GM12865 (cell line): Measurements from ENCODE around the gene PPP1R14C.
"Not testable (repeated sequence)": the region's sequence is repeated elsewhere in the genome, so short reads cannot be mapped to it uniquely, and the experiment has no call there.

Source experiments
- DNase-seq: peaks from one replicate; pipeline ENCODE4 v3.0.0; 2010; ENCODE audit warnings: low read depth
- H3K4me3 ChIP-seq: 2 replicates; pipeline ENCODE4 v1.5.1; 2011; ENCODE audit warnings: mild to moderate bottlenecking, low read depth, low read length, control low read depth
- CTCF ChIP-seq: IDR thresholded peaks from 2 replicates; pipeline ENCODE4 v1.5.1; 2011; ENCODE audit warnings: low read length, control low read depth, low read depth, inconsistent platforms; ENCODE audit not compliant: insufficient read depth; ENCODE audit errors: missing control alignments

The PPP1R14C gene

DNA sequence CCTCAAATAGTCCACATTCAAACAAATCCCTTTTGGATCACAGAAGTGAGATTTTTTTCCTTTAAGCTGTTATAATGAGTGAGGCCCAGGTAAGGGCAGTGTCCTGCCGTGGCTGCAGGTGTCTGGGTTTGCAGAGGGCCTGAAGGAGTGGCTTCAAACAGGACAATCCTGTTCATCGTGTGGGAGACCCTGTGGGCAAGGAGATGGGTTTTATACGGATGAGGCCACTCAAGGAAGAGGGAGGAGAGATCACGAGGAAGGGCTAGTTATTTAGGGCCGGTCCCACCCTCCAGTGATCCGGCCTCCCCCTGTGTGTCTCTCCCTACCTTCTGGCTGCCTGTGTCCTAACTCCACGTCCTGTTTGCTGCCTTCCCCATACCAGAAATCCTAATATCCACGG lies 33.8 kb downstream of the PPP1R14C start:
- no peak for TF ChIP-seq CTCF
- H3K4me3 ChIP-seq, result no peak overlapping the region
- DNase-seq, result no peak

DNA sequence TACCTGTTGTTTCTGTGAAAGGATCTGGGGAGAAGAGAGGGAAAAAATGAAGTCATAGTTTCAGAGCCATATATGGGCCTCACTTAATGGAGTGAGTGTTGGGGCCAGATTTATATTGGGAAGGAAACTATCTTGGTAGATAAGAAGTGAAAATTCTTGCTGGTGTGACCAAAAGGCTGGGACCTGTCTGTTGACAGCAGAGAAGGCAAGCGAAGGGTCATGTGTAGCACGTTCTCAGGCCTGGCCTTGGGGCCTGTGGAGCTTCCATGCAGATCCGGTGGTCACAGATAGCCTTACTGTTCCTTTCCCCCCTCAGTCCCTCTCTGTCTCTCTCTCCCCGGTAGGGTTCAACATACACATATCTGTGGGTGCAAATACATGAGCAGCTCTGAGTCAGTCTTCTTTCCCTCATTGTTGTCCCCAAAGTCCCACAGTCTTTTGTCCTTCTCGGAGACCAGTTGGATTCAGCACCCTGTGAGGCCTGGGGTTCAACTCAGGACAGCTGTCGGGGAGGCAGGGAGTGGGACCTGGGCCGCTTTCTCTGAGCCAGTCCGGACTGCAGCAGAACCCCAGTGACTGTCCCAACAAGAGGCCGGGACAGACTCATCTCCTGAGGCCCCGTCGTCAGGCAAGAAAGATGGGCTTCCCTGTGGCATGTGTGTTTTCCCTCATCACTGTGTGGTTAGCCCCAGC lies 34.6 kb downstream of the PPP1R14C start:
- TF ChIP-seq CTCF, result no peak
- no peak for DNase-seq

DNA sequence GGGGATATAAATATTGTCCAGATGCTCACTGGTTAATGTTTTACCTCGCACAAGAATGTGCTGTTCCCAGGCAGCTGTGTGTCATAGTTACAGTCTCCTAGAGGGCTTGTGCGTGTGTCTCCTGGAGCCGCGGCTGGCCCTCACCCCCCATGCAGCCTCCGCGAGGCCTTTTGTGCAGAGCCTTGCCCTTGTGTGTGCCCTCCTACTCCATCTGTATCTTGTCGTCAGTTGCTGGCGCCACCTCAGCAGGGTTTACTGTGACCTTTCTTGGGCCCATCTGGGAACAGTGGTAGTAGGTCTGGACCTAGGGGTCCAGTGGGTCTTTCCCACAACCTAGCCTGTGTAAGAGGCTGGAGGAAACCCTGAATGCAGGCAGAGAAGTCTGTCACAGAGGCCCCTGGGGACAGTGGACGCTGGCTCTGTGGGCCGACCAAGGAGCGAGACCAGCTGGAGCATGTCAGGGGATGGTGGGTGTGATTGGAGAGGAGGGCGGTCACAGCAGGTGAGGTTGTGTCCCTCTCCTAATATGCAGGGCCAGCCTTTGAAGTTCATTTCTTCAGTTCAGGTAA lies 35.2 kb downstream of the PPP1R14C start:
- no peak overlapping the region for H3K4me3 ChIP-seq
- TF ChIP-seq CTCF, result no peak
- no peak for DNase-seq

More for the DNA sequence above, 34.6 kb downstream of the PPP1R14C start:
- H3K4me3 ChIP-seq, result no peak overlapping the region

DNA sequence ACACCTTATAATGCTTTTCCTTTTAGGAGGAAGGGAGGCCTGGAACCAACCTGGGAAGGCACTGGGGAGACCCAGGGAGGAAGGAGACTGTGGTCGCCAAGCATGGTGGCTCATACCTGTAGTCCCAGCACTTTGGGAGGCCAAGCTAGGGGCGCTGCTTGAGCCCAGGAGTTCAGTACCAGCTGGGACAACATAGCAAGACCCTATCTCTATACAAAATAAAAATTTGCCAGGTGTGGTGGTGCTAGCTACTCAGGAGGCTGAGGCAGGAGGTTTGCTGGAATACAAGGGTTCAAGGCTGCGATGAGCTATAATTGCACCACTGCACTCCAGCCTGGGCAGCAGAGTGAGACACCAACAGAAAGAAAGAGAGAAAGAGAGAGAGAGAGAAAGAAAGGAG lies 36.2 kb downstream of the PPP1R14C start:
- H3K4me3 ChIP-seq, result no peak overlapping the region
- no peak for DNase-seq
- no peak for TF ChIP-seq CTCF

DNA sequence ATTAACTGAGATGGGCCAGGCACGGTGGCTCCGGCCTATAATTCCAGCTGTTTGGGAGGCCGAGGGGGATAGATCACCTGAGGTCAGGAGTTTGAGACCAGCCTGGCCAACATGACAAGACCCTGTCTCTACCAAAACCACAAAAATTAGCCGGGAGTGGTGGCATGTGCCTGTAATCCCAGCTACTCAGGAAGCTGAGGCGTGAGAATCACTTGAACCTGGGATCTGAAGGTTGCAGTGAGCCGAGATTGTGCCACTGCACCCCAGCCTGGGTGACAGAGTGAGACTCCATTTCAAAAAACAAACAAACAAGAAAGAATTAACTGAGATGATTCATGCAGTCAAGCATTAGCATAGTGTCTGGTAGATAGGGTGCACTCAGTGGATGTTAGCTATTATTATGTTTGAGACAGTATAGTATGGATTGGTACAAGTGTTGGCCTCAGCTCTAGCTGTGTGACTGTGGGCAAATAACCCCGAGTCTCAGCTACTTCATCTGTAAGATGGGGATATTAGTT lies 37.1 kb downstream of the PPP1R14C start:
- not testable (repeated sequence) for DNase-seq, H3K4me3 ChIP-seq

GRCh38 chr6:150180517-150180916 lies 37.7 kb downstream of the PPP1R14C start:
- H3K4me3 ChIP-seq, result no peak overlapping the region
- no peak for DNase-seq
- no peak for TF ChIP-seq CTCF

DNA sequence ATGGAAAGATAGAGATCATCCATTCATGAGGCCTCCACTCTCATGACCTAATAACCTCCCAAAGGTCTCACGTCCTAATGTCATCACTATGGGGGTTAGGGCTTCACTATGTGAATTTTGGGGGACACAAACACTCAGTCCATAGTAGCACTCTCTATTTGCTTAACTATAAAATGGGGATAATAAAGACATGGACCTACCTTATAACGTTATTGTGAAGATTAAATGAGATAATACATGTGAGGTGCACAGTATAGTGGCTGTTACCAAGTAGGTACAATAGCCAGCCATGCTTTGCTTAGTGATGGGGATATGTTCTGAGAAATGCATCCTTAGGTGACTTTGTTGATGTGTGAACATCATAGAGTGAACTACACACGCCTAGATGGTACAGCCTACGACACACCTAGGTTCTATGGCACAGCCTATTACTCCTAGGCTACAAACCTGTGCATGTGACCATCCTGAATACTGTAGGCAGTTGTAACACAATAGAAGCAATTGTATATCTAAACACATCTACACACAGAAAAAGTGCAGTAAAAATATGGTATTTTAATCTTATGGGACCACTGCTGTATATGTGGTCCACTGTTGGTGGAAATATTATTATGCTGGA lies 39.7 kb downstream of the PPP1R14C start:
- DNase-seq, result no peak
- H3K4me3 ChIP-seq, result no peak overlapping the region
- TF ChIP-seq CTCF, result no peak
